Stimulated activated CD8-positive, alpha-beta memory T cell treated with anti-CD3 and anti-CD28 coated beads, Interleukin-7, amount 100 ng/mL, for 4 hours (primary cell): ENCODE data around the gene SEMA4D.

Experiments used
- DNase-seq, 2 donors: peaks; one replicate each; pipeline ENCODE4 v3.0.0-alpha.2; 2020; ENCODE audit warnings: low read depth in 2 of 2

SEMA4D gene

GRCh38 chr9:89430995-89431394 lies 66.9 kb downstream of the SEMA4D start:
- DNase-seq, result no peak

GRCh38 chr9:89428901-89429890 lies 68.7 kb downstream of the SEMA4D start:
- DNase-seq, result peak; percentile 51 to 57

- no peak for DNase-seq
Measured at GRCh38 chr9:89428222-89428761, 69.6 kb downstream of the SEMA4D start.

GRCh38 chr9:89427621-89428221 lies 70.2 kb downstream of the SEMA4D start:
- peak; percentile 83 to 88 for DNase-seq

GRCh38 chr9:89426384-89426961 lies 71.4 kb downstream of the SEMA4D start:
- no peak for DNase-seq

- DNase-seq, result no peak
Measured at GRCh38 chr9:89425921-89426383, 72.0 kb downstream of the SEMA4D start.

GRCh38 chr9:89425024-89425805 lies 72.7 kb downstream of the SEMA4D start:
- no peak for DNase-seq

- peak in 1 of 2 donors; percentile 68 for DNase-seq
Measured at GRCh38 chr9:89422151-89422975, 75.5 kb downstream of the SEMA4D start.

- peak; percentile 61 to 64 for DNase-seq
Measured at GRCh38 chr9:89421595-89421994, 76.3 kb downstream of the SEMA4D start.

GRCh38 chr9:89420397-89421178 lies 77.3 kb downstream of the SEMA4D start:
- DNase-seq, result no peak

GRCh38 chr9:89419978-89420394 lies 77.9 kb downstream of the SEMA4D start:
- DNase-seq, result no peak

GRCh38 chr9:89418882-89419640 lies 78.9 kb downstream of the SEMA4D start:
- DNase-seq, result peak; percentile 64 to 71

- no peak for DNase-seq
Measured at GRCh38 chr9:89418474-89418845, 79.5 kb downstream of the SEMA4D start.

GRCh38 chr9:89417832-89418473 lies 80.0 kb downstream of the SEMA4D start:
- DNase-seq, result no peak

- no peak for DNase-seq
Measured at GRCh38 chr9:89414670-89415324, 83.1 kb downstream of the SEMA4D start.

- DNase-seq, result no peak
Measured at GRCh38 chr9:89413963-89414638, 83.8 kb downstream of the SEMA4D start.

- no peak for DNase-seq
Measured at GRCh38 chr9:89412951-89413350, 85.0 kb downstream of the SEMA4D start.
